Ishikawa (cell line): Measurements from ENCODE around the gene CDH2.

ENCODE experiments used
- CEBPB ChIP-seq: IDR thresholded peaks from 2 replicates; pipeline ENCODE4 v1.6.1; 2012
- CREB1 ChIP-seq: IDR thresholded peaks from 2 replicates; pipeline ENCODE4 v1.6.1; 2012; ENCODE audit warnings: low read depth
- EGR1 ChIP-seq: IDR thresholded peaks from 2 replicates; pipeline ENCODE4 v1.6.1; 2012
- NFIC ChIP-seq: IDR thresholded peaks from 2 replicates; pipeline ENCODE4 v1.6.1; 2012
- RAD21 ChIP-seq: IDR thresholded peaks from 2 replicates; pipeline ENCODE4 v1.6.1; 2012; ENCODE audit warnings: low read depth
- REST ChIP-seq: IDR thresholded peaks from 2 replicates; pipeline ENCODE4 v1.6.1; 2012; ENCODE audit warnings: low read depth, mild to moderate bottlenecking
- TAF1 ChIP-seq: IDR thresholded peaks from 2 replicates; pipeline ENCODE4 v1.6.1; 2012; ENCODE audit warnings: low read depth, mild to moderate bottlenecking
- YY1 ChIP-seq: IDR thresholded peaks from 2 replicates; pipeline ENCODE4 v1.6.1; 2012; ENCODE audit warnings: low read depth

- TF ChIP-seq NFIC (peak; percentile 70), CEBPB (no peak), CREB1 (no peak), REST (no peak), EGR1 (no peak), YY1 (no peak), RAD21 (no peak), TAF1 (no peak)
These were observed 27.0 kb downstream of the CDH2 start for GRCh38 chr18:28149810-28150420.
